H1 (cell line): ENCODE results near the gene COL4A4. TPM values are rescaled to one million over a fixed set of nuclear protein-coding genes. Genes with fewer than 3 reads are reported as not detected.

Source experiments
- CTCF ChIA-PET: fragments of 300-600 bp; sonication (Branson Sonifier 250); formaldehyde crosslinking; loops from one replicate; lab custom pipeline; 2021; ENCODE audit not compliant: partially characterized antibody; lab: Charles Lee
- POLR2A ChIA-PET: fragments of 300-600 bp; sonication (Branson Sonifier 250); formaldehyde crosslinking; loops from one replicate; lab custom pipeline; 2021; ENCODE audit warnings: inconsistent platforms; ENCODE audit not compliant: partially characterized antibody; lab: Charles Lee
- DNase-seq, 2 experiments: peaks; one replicate each; pipeline versions ENCODE4 v3.0.0 to v3.0.0-alpha.2; 2010 to 2022; ENCODE audit warnings: low spot score in 2 of 2, low read depth in 1 of 2, mixed read lengths in 1 of 2
- FAIRE-seq: peaks from 2 replicates; lab custom pipeline; 2011; peaks lifted over from hg19 to GRCh38; lab: Jason Lieb, UNC
- H2AFZ ChIP-seq: 2 replicates; pipeline ENCODE4 v1.8.1; 2012; ENCODE audit warnings: low read length, inconsistent platforms
- H2AK5ac ChIP-seq: 2 replicates; pipeline ENCODE4 v1.6.1; 2013; ENCODE audit warnings: low read depth, low read length
- H2BK120ac ChIP-seq: replicated peaks from 2 replicates; pipeline ENCODE3; 2013; ENCODE audit warnings: low read depth, low read length, inconsistent platforms
- H2BK12ac ChIP-seq: 2 replicates; pipeline ENCODE4 v1.6.1; 2013; ENCODE audit warnings: low read depth, low read length
- H2BK15ac ChIP-seq: 2 replicates; pipeline ENCODE4 v1.6.1; 2013; ENCODE audit warnings: low read length
- H2BK20ac ChIP-seq: 2 replicates; pipeline ENCODE4 v1.6.1; 2013; ENCODE audit warnings: low read length
- H2BK5ac ChIP-seq: 2 replicates; pipeline ENCODE4 v1.6.1; 2013; ENCODE audit warnings: low read depth, low read length
- H3K14ac ChIP-seq: 2 replicates; pipeline ENCODE4 v1.6.1; 2013; ENCODE audit warnings: inconsistent platforms; ENCODE audit not compliant: insufficient read length
- H3K18ac ChIP-seq: 2 replicates; pipeline ENCODE4 v1.6.1; 2013; ENCODE audit warnings: low read length; ENCODE audit errors: extremely low read depth
- H3K23ac ChIP-seq: 2 replicates; pipeline ENCODE4 v1.6.1; 2013; ENCODE audit warnings: inconsistent platforms; ENCODE audit not compliant: insufficient read length
- H3K23me2 ChIP-seq: 2 replicates; pipeline ENCODE4 v1.6.1; 2013; ENCODE audit warnings: low read depth, low read length
- H3K27ac ChIP-seq: 2 replicates; pipeline ENCODE4 v1.6.1; 2011; ENCODE audit warnings: low read depth, low read length, inconsistent platforms
- H3K27me3 ChIP-seq, 4 experiments: replicated peaks in 1 of 4; 1 replicate in 1 of 4; 2 replicates in 3 of 4; pipeline versions ENCODE4 v1.6.1 to v1.8.1; 2011 to 2013; ENCODE audit warnings: low read length in 3 of 4, mild to moderate bottlenecking in 3 of 4, inconsistent platforms in 2 of 4, mixed read lengths in 2 of 4, moderate library complexity in 1 of 4; ENCODE audit not compliant: control insufficient read depth in 3 of 4, insufficient read depth in 3 of 4; ENCODE audit errors: extremely low read depth in 1 of 4
- H3K36me3 ChIP-seq, 4 experiments: 2 replicates each; pipeline versions ENCODE4 v1.6.1 to v1.8.1; 2011 to 2013; ENCODE audit warnings: mild to moderate bottlenecking in 4 of 4, low read length in 3 of 4, moderate library complexity in 2 of 4, control low read depth in 1 of 4, inconsistent platforms in 1 of 4; ENCODE audit not compliant: insufficient read depth in 4 of 4, control insufficient read depth in 2 of 4
- H3K4ac ChIP-seq: replicated peaks from 2 replicates; pipeline ENCODE3; 2013; ENCODE audit warnings: low read length, low read depth, mixed read lengths, inconsistent platforms; ENCODE audit not compliant: insufficient read length
- H3K4me1 ChIP-seq, 4 experiments: replicated peaks in 1 of 4; 1 replicate in 1 of 4; 2 replicates in 3 of 4; pipeline versions ENCODE4 v1.6.1 to v1.8.1; 2011 to 2013; ENCODE audit warnings: low read length in 3 of 4, inconsistent platforms in 2 of 4, mixed read lengths in 1 of 4; ENCODE audit not compliant: insufficient read depth in 4 of 4, control insufficient read depth in 3 of 4
- H3K4me2 ChIP-seq, 2 experiments: 2 replicates each; pipeline versions ENCODE4 v1.6.1 to v1.8.1; 2011 to 2013; ENCODE audit warnings: low read depth in 2 of 2, low read length in 2 of 2, control low read depth in 1 of 2, inconsistent platforms in 1 of 2, mild to moderate bottlenecking in 1 of 2; ENCODE audit not compliant: insufficient read depth in 1 of 2
- H3K4me3 ChIP-seq, 4 experiments: fragments of 200-600, 300-600 bp in 1 of 4; sonication (generic), shearing (Covaris generic), sonication (Bioruptor Twin) in 1 of 4; 2 replicates each; pipeline versions ENCODE4 v1.5.1 to v1.8.1; 2011 to 2016; ENCODE audit warnings: low read length in 4 of 4, low read depth in 3 of 4, control low read depth in 2 of 4, inconsistent platforms in 2 of 4, mild to moderate bottlenecking in 2 of 4, mixed read lengths in 1 of 4, moderate library complexity in 1 of 4; ENCODE audit not compliant: insufficient read depth in 2 of 4; ENCODE audit errors: extremely low read depth in 1 of 4
- H3K56ac ChIP-seq: replicated peaks from 2 replicates; pipeline ENCODE3; 2013; ENCODE audit warnings: low read depth, mild to moderate bottlenecking, mixed read lengths, low read length, inconsistent platforms; ENCODE audit not compliant: insufficient read length
- H3K79me1 ChIP-seq: 2 replicates; pipeline ENCODE4 v1.6.1; 2013; ENCODE audit warnings: low read depth, low read length, control low read depth
- H3K79me2 ChIP-seq, 2 experiments: 2 replicates each; pipeline versions ENCODE4 v1.6.1 to v1.8.1; 2012 to 2013; ENCODE audit warnings: low read length in 2 of 2, mild to moderate bottlenecking in 2 of 2, inconsistent platforms in 1 of 2; ENCODE audit not compliant: insufficient read depth in 2 of 2, control insufficient read depth in 1 of 2
- H3K9ac ChIP-seq, 4 experiments: replicated peaks in 1 of 4; 1 replicate in 1 of 4; 2 replicates in 3 of 4; pipeline versions ENCODE4 v1.6.1 to v1.8.1; 2011 to 2013; ENCODE audit warnings: low read depth in 3 of 4, low read length in 3 of 4, control low read depth in 2 of 4, mild to moderate bottlenecking in 2 of 4, moderate library complexity in 2 of 4, inconsistent platforms in 1 of 4; ENCODE audit errors: extremely low read depth in 1 of 4
- H3K9me3 ChIP-seq, 2 experiments: 2 replicates each; pipeline versions ENCODE4 v1.6.1 to v1.8.1; 2012 to 2013; ENCODE audit warnings: mild to moderate bottlenecking in 2 of 2, moderate library complexity in 2 of 2, control low read depth in 1 of 2, inconsistent platforms in 1 of 2, low read depth in 1 of 2, low read length in 1 of 2, mixed read lengths in 1 of 2; ENCODE audit not compliant: insufficient read depth in 2 of 2
- H4K20me1 ChIP-seq, 2 experiments: replicated peaks in 1 of 2; 2 replicates each; pipeline versions ENCODE3 to v1.8.1; 2011 to 2013; ENCODE audit warnings: inconsistent platforms in 2 of 2, low read length in 2 of 2, mild to moderate bottlenecking in 1 of 2; ENCODE audit not compliant: insufficient read depth in 2 of 2, control insufficient read depth in 1 of 2
- H4K5ac ChIP-seq: 2 replicates; pipeline ENCODE4 v1.6.1; 2013; ENCODE audit warnings: low read length, low read depth, mixed read lengths, inconsistent platforms; ENCODE audit not compliant: insufficient read length
- H4K8ac ChIP-seq: 2 replicates; pipeline ENCODE4 v1.8.0; 2013; ENCODE audit warnings: mild to moderate bottlenecking, moderate library complexity, low read length, inconsistent platforms; ENCODE audit not compliant: insufficient read depth; ENCODE audit errors: extremely low read depth
- H4K91ac ChIP-seq: replicated peaks from 2 replicates; pipeline ENCODE3; 2013; ENCODE audit warnings: low read length, mixed read lengths, inconsistent platforms; ENCODE audit not compliant: insufficient read length
- ASH2L ChIP-seq: fragments of 200-600, 300-600 bp; sonication (generic); IDR thresholded peaks from one replicate; pipeline ENCODE4 v1.7.1; 2017; ENCODE audit warnings: low read length
- BACH1 ChIP-seq: IDR thresholded peaks from 2 replicates; pipeline ENCODE4 v1.6.1; 2012; ENCODE audit warnings: low read length, improper control_type of control experiment
- CREB1 ChIP-seq: IDR thresholded peaks from 2 replicates; pipeline ENCODE4 v1.6.1; 2012; ENCODE audit warnings: inconsistent platforms
- GTF2F1 ChIP-seq: IDR thresholded peaks from 2 replicates; pipeline ENCODE4 v1.6.1; 2012; ENCODE audit warnings: low read depth, low read length, improper control_type of control experiment, borderline replicate concordance
- JUN ChIP-seq: IDR thresholded peaks from 2 replicates; pipeline ENCODE4 v1.6.1; 2011; ENCODE audit warnings: low read depth, mild to moderate bottlenecking, improper control_type of control experiment, low read length
- NANOG ChIP-seq: IDR thresholded peaks from 2 replicates; pipeline ENCODE4 v1.6.1; 2011; ENCODE audit warnings: low read length, low read depth, mild to moderate bottlenecking, inconsistent platforms; ENCODE audit not compliant: insufficient read depth, poor library complexity, severe bottlenecking
- POLR2AphosphoS5 ChIP-seq: IDR thresholded peaks from 2 replicates; pipeline ENCODE4 v1.6.1; 2011; ENCODE audit warnings: low read depth, low read length
- RAD21 ChIP-seq, 2 experiments: IDR thresholded peaks in 1 of 2; conservative IDR thresholded peaks in 1 of 2; 2 replicates each; pipeline ENCODE4 v1.6.1; 2011; ENCODE audit warnings: low read depth in 2 of 2, low read length in 2 of 2, improper control_type of control experiment in 1 of 2, inconsistent platforms in 1 of 2, mild to moderate bottlenecking in 1 of 2, moderate library complexity in 1 of 2
- RXRA ChIP-seq: IDR thresholded peaks from 2 replicates; pipeline ENCODE4 v1.6.1; 2011; ENCODE audit warnings: low read depth, mild to moderate bottlenecking, low read length, moderate library complexity; ENCODE audit not compliant: insufficient read depth
- ZNF274 ChIP-seq: IDR thresholded peaks from 2 replicates; pipeline ENCODE4 v1.7.0; 2012; ENCODE audit warnings: low read length, borderline replicate concordance; ENCODE audit errors: extremely low read depth
- WGBS, 2 experiments: shearing (Covaris generic) in 1 of 2; methylation state at CpG; one replicate each; pipeline versions ENCODE4 v1.1.6 to v1.1.7; 2013 to 2015; ENCODE audit warnings: low lambda C conversion rate in 2 of 2, mixed read lengths in 2 of 2, inconsistent platforms in 1 of 2, low coverage in 1 of 2, missing lambda C conversion rate in 1 of 2; ENCODE audit not compliant: insufficient replicate concordance in 2 of 2, insufficient coverage in 1 of 2, insufficient read length in 1 of 2; ENCODE audit errors: extremely low coverage in 1 of 2, missing lambda C conversion rate in 1 of 2; 5-methylcytosine and 5-hydroxymethylcytosine counted together
- polyA plus RNA-seq, 7 experiments: library from polyadenylated mRNA; depleted of rRNA in 3 of 7; stranded (reverse) in 5 of 7; unstranded in 2 of 7; fragments of >200 nt in 5 of 7; fragments of 200-250 nt in 2 of 7; gene quantifications; 1 replicate in 5 of 7; 2 replicates in 1 of 7; 4 replicates in 1 of 7; pipeline versions ENCODE4 v1.2.1 to v1.2.3, GENCODE V29; 2011 to 2013; ENCODE audit warnings: missing spikeins in 2 of 7, mixed read lengths in 2 of 7
- total RNA-seq: library from RNA; stranded (reverse); fragmentation: NEBNext Ultra II Directional; extraction: Animal tissue kit (Norgen Biotek cat#: 25700); gene quantifications from 2 replicates; pipeline ENCODE4 v1.2.1, GENCODE V29; 2021
- TF ChIP-seq, protein P1 (sequence below): IDR thresholded peaks from 2 replicates; pipeline ENCODE4 v1.6.1; 2012; ENCODE audit warnings: low read length, inconsistent platforms
- TF ChIP-seq, protein P2 (sequence below): IDR thresholded peaks from 2 replicates; pipeline ENCODE4 v1.6.1; 2012; ENCODE audit warnings: inconsistent platforms

The COL4A4 gene
- total and polyA plus RNA-seq, 2 of the 8 experiments (the other 6 are each of a cell fraction or from before 2014, with no cell fraction given), result 0.33 to 1.7 TPM

DNA sequence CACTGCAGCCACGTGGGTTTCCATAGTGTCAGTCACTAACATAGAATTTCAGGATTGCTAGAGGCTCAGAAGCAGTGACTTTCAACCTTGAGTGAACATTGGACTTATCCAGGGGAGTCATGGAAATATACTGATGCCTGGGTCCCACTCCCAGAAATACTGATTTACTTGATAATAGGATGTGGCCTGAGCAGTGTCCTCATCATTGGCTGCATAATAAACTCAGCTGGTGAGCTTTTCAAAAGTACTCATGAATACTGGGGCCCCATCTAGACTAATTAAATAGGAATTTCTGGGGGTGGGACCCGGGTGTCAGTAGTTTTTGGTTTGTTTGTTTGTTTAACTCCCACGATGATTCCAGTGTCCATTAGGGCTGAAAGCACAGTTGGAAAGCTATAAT, 141.4 kb downstream of the COL4A4 start:
- Histone ChIP-seq H3K27me3 (no peaks in the 10 kb centered on the region), H4K5ac (no peak overlapping the region), H2BK120ac (no peak overlapping the region), H3K9ac (no peak overlapping the region), H2BK12ac (no peak overlapping the region), H3K79me1 (no peaks in the 10 kb centered on the region), H3K4me3 (no peak overlapping the region), H3K4me2 (no peak overlapping the region), H4K20me1 (no peaks in the 10 kb centered on the region), H2BK5ac (no peak overlapping the region), H2AFZ (no peak overlapping the region), H2BK15ac (no peak overlapping the region), H3K4ac (peak overlapping the region; percentile 38), H3K56ac (no peak overlapping the region), H3K79me2 (no peaks in the 10 kb centered on the region), H3K4me1 (peaks cover 0 to 3% (median 0%) of the 10 kb centered on the region in 4 experiments; a peak in 1 of 7 replicates), H2BK20ac (no peak overlapping the region), H3K18ac (no peak overlapping the region), H3K23me2 (no peaks in the 10 kb centered on the region), H3K23ac (no peak overlapping the region), H3K9me3 (no peaks in the 10 kb centered on the region), H3K27ac (no peak overlapping the region), H3K36me3 (no peaks in the 10 kb centered on the region), H4K91ac (no peak overlapping the region), H3K14ac (no peak overlapping the region), H2AK5ac (no peak overlapping the region), H4K8ac (no peak overlapping the region)
- DNase-seq, result no peak
- POLR2A ChIA-PET, result no interaction called here
- CTCF ChIA-PET, result interaction anchor here (0.6 to 5.5 kb wide), 5 partner anchors 11 to 483 kb away, joined by 3 to 53 read pairs (median 3); no protein-coding TSS in a partner anchor
- 93% methylated on average over 3 of the region's 3 CpGs; no CpG with 5 or more reads in 1 of the 2 experiments for WGBS, 2 experiments
- no peak for FAIRE-seq
- TF ChIP-seq GTF2F1 (no peak), CREB1 (no peak), RAD21 (IDR thresholded peaks at IDR 0.05 in 1 of 2, conservative IDR thresholded peaks at IDR 0.05 in 1 of 2; ENCODE audit: low read depth in 2 of 2, low read length in 2 of 2) (no peak), BACH1 (no peak), JUN (no peak), RXRA (no peak), POLR2AphosphoS5 (no peak), ASH2L (no peak), ZNF274 (no peak), NANOG (no peak)
- TF ChIP-seq, protein P1, sequence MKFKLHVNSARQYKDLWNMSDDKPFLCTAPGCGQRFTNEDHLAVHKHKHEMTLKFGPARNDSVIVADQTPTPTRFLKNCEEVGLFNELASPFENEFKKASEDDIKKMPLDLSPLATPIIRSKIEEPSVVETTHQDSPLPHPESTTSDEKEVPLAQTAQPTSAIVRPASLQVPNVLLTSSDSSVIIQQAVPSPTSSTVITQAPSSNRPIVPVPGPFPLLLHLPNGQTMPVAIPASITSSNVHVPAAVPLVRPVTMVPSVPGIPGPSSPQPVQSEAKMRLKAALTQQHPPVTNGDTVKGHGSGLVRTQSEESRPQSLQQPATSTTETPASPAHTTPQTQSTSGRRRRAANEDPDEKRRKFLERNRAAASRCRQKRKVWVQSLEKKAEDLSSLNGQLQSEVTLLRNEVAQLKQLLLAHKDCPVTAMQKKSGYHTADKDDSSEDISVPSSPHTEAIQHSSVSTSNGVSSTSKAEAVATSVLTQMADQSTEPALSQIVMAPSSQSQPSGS, result no peak
- TF ChIP-seq, protein P2, sequence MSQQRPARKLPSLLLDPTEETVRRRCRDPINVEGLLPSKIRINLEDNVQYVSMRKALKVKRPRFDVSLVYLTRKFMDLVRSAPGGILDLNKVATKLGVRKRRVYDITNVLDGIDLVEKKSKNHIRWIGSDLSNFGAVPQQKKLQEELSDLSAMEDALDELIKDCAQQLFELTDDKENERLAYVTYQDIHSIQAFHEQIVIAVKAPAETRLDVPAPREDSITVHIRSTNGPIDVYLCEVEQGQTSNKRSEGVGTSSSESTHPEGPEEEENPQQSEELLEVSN, result no peak
